GM21526 (cell line): ENCODE data around the gene SNX25.
"Not testable (repeated sequence)": the region's sequence is repeated elsewhere in the genome, so short reads cannot be mapped to it uniquely, and the experiment has no call there.

Source experiments
- ATAC-seq: cut with Tn5 transposase; IDR thresholded peaks from one replicate; pipeline ENCODE4 v1.9.1; 2021; ENCODE audit warnings: moderate library complexity; ENCODE audit not compliant: unreplicated experiment, low FRiP score

SNX25 gene

DNA sequence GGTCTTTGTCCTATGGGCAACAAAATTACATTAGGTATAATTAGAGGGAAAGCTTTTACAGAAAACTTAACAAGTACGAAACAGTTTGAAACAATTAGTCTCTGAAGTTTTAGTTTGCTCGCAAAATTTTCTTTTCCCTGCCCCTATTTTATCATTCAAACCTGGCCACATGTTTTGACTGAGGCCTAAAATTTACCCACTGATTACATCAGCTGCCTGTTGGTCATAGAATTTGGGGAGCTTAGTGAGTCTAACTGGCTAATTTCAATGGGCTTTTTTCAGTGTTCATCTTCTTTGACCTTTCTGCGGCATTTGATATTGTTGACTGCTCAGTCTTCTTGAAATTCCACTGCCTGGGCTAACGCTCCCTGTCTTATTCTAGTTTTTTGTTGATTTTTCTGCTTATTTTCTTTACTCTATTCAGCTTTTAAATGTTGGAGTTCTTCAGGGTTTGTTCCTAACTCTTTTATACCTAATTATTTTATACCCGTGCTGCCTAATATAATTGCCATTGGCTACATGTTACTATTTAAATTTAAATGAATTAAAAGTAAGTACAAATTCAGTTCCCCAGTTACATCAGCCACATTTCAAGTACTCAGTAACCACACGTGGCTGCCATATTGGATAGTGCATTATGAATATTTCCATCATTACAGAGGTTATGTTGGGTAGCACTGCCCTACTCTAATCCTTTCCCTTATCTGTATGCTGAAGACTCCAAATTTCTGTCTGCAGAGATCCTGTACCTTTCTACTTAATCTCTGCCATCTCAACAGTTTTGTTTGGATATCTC is 87.5 kb downstream of the SNX25 start:
- ATAC-seq, result no peak

GRCh38 chr4:185298728-185299430 is 89.5 kb downstream of the SNX25 start:
- ATAC-seq, result no peak

DNA sequence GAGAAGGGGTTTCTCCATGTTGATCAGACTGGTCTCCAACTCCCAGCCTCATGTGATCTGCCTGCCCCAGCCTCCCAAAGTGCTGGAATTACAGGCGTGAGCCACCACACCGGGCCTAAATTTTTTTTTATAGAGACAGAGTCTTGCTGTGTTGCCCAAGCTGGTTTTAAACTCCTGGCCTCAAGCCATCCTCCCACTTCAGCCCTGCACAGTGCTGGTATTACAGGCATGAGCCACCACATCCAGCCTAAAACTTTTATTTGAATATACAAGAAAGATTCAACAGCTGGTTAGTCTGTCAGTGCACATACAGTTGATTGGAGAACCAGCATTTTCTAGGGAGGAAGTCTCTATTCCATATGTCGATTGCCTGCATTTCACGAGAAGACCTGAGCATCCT is 95.1 kb downstream of the SNX25 start:
- ATAC-seq, result no peak

DNA sequence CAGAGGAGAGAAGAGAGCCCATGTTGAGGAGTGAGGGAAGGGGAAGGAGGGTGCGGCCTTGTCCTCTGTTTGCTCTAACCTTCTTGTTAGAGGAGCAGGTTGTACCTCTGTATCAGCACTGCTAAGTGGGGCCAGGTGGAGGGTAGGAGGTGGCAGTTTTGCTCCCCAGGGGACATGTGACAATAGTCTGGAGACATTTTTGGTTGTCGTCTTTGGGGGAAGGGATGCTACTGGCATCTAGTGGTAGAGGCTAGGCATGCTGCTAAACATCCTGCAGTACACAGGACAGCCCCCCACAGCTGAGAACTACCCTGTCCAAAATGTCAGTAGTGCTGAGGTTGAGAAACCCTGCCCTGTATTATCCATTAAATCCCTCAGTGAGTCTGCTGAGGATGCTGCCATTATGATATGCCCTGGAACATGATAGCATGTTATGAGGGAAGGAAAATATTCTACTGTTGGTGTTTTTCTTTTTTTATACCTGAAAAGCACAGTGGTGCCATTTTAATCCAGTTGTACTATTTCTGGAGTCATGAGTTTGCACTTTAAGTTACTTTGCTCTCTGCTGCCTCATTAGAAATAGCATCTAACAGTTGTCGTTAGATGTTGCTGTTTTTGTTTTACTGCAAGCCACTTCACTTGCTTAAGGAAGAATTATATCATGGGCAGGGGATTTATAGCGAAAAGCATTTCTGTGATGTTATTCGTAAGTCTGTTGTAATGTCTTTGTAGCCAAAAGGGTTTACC is 95.7 kb downstream of the SNX25 start:
- ATAC-seq, result peak; percentile 45

DNA sequence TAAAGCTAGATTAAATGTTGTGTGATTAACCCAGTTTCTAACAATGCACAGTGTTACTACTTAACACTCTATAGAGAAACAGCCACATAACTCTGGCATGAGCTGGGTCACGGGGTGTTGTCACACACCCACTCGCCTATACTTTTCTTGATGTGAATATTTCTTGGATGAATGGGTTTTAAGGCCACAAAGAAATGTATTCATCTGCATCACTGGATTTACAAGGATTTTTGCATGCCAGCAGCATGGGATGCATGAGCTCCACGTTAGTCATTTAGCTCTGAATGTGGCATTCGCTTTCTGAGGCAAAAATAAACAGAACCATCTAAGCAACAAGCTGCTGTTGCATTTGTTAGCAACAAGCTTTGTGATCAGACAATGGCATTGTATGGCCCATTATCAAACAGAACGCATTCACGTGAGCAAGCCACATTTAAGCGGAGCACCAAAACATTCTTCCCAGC is 96.6 kb downstream of the SNX25 start:
- ATAC-seq, result no peak

DNA sequence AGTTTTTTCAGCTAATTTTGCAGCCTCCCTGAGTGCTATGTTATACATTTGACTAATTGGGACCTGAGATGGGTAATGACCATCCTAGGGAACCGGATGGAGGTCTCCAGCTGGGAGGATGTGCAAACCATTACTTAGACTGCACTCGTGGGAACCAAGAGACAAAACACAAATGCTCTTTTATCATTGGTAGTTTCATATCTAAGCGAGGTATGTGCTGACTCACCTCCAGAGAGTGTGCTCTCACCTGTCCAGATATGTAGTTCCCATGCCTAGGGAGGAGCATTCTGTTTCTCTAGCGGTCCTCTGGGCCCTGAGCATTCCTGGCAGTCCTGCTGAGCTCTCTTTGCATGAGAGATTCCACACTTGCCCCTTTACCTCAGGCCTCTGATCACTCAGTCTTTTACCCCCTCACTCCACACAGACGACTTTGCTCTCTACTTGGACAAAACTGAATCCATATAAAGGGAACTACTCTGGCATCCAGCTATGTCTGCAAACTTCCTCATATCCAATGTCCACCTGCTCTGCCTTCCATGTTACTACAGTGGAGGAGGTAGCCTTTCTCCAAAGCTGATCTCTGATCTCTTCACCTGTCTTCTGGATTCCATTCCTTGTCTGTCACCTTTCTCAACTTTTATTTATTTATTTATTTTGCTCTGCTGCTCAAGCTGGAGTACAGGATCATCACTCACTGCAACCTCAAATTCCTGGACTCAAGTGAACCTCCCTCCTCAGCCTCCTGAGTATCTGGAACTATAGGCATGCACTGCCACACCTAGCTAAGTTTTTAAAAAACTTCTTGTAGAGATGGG is 97.9 kb downstream of the SNX25 start:
- peak; percentile 64 for ATAC-seq

GRCh38 chr4:185309770-185310169 is 100.4 kb downstream of the SNX25 start:
- ATAC-seq, result peak; percentile 51

DNA sequence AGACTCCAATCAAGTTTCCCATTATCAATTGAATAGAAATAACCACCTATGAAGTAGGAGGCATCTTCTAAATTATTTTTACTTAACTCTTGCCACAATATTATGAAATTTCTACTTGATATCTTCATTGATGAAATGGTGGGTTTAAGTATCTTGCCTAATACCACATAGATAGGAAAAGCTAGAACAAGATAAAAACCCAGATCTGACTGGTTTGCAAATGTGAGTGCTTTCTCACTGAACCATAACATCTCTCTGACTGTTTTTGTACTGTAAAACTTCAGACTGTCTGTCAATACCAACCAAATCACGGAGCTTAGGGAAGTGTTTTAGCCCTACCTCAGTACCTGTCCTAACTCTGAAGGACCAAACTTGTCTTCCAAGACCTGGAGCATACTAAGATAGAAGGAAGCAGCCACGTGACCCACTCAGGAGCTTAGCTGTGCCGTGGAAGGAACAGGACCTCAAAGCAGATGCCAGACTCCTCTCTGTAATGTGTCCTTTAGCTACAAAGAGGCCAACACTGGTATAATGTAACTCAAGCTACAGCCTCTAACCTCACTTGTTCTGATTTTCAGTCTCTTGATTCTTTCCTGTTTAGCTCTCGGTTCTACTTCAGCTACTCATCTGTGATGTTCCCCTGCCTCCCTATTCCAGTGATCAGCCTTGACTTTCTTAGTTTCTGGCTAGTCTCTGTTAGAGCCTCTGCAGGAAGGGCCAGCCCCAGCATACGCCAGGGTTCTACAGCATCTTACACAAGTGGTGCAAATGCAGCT is 101.9 kb downstream of the SNX25 start:
- no peak for ATAC-seq

- ATAC-seq, result no peak
Observed at GRCh38 chr4:185312699-185313098, 103.3 kb downstream of the SNX25 start.

GRCh38 chr4:185317462-185317861 is 108.1 kb downstream of the SNX25 start:
- ATAC-seq, result not testable (repeated sequence)

DNA sequence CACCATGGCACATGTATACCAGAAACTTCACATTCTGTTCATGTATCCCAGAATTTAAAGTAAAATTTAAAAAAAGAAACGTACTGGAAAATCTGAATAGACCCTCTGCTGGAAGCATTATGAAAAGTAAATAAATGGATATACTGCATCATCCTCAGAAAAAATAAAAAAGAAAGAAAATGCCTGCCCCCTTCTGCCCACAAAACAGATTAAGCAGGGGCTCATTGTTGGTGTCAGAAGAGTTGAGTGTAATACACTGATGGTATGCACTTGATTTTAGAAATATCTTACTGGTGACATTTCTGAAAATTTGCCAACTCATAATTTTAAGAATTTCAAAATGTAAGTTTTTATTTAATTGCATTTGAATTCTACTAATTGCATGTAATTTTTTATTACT is 108.5 kb downstream of the SNX25 start:
- ATAC-seq, result no peak

- ATAC-seq, result no peak
Observed at GRCh38 chr4:185318679-185319078, 109.3 kb downstream of the SNX25 start.

- ATAC-seq, result no peak
Observed at GRCh38 chr4:185322803-185323202, 113.4 kb downstream of the SNX25 start.

DNA sequence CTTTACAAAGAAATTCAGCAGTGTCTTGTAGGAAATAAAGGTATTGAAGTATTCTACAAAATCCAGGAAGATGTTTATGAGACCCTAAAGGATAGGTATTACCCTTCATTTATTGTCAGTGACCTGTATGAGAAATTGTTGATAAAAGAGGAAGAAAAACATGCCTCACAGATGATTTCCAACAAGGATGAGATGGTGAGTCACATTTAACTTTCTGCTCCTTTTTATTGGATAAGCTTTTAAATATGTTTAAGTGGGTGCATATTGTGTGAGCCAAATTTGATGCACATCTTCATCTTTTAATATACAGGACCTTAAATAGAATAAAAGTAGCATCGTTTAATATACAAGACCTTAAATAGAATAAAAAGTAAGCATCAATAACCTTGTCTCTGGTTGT is 114.2 kb downstream of the SNX25 start:
- ATAC-seq, result no peak

GRCh38 chr4:185324361-185324760 is 115.0 kb downstream of the SNX25 start:
- not testable (repeated sequence) for ATAC-seq

GRCh38 chr4:185325721-185326120 is 116.3 kb downstream of the SNX25 start:
- not testable (repeated sequence) for ATAC-seq

DNA sequence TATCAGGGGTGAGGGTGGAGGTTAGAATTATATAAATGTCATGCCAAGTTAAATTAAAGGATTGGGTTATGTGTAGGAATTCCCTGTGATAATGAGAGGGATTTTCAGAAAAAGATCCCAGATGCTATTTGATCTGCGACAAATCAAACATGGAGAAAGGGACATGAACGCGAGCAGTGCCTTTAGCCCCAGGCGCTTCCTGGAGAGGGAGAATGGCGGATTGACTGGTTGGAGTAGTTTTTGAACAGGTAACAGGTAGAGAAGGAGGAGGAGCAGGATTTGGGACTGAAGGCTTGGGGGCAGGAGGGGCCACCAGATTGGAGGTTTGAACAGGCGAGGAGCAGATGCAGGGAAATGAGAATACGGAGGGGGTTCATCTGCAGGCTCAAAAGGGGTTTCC is 119.2 kb downstream of the SNX25 start:
- ATAC-seq, result no peak

GRCh38 chr4:185329879-185330510 is 120.6 kb downstream of the SNX25 start:
- ATAC-seq, result not testable (repeated sequence)
